Mononuclear cell (primary cell): ENCODE results near the gene GXYLT1. TPM values are rescaled to one million over a fixed set of nuclear protein-coding genes. Genes with fewer than 3 reads are reported as not detected.
"Not testable (repeated sequence)": the region's sequence is repeated elsewhere in the genome, so short reads cannot be mapped to it uniquely, and the experiment has no call there.

Source experiments
- H3K27me3 ChIP-seq: 2 replicates; pipeline ENCODE4 v1.6.0; 2011; ENCODE audit warnings: low read length, control low read depth; ENCODE audit not compliant: insufficient read depth
- H3K4me1 ChIP-seq: 2 replicates; pipeline ENCODE4 v1.5.1; 2011; ENCODE audit warnings: mild to moderate bottlenecking, low read length, control low read depth; ENCODE audit not compliant: insufficient read depth
- H3K4me3 ChIP-seq: 2 replicates; pipeline ENCODE4 v1.5.1; 2011; ENCODE audit warnings: mild to moderate bottlenecking, low read length, moderate library complexity
- H3K9me3 ChIP-seq: 2 replicates; pipeline ENCODE4 v1.5.1; 2011; ENCODE audit warnings: low read depth, mild to moderate bottlenecking, control low read depth, low read length
- total RNA-seq: library from RNA; depleted of rRNA; stranded (reverse); fragments of >200 nt; gene quantifications from one replicate; pipeline ENCODE4 v1.2.3, GENCODE V29; 2012

Gene GXYLT1
- total RNA-seq, 1 donor, result 6.5 TPM

DNA sequence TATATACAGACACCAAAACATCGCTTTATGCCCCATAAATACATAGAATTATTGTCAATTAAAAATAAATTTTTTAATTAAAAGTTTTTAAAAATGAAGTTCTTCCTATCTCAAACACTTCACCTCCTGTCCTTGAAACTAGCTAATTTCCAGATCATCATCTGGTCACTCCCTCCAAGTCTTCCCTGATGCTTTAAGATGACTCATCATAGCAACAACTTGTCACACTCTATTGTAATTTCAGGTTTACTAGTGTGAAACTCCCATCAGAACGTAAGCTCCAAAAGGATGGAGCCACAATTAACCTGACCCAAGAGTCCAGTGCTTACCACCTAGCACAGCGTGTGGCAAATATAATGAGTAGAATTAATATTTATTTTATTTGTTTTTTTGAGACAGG lies 16.3 kb downstream of the GXYLT1 start:
- Histone ChIP-seq H3K9me3 (no peaks in the 10 kb centered on the region), H3K27me3 (no peaks in the 10 kb centered on the region), H3K4me1 (peaks cover 16% of the 10 kb centered on the region), H3K4me3 (no peak overlapping the region)

DNA sequence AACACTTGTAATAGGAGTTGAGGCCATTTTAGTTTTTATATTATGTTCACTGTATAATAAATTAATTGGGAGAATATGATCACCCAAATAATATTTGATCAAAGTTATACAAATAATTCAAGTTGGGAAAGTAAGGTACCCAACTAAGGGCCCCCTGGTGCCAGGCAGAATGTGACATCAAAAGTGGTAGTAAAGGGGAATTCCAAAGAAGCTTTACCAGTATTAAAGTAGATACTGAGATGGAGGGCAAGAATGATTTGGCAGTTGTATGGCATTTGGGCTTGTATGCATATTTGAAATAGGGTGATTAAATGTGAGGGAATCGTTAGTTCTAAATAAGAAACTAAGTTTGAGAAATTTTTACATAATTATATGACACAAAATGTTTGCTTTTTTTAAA lies 17.7 kb downstream of the GXYLT1 start:
- no peaks in the 10 kb centered on the region for H3K9me3 ChIP-seq
- no peak overlapping the region for H3K4me3 ChIP-seq
- H3K27me3 ChIP-seq, result no peaks in the 10 kb centered on the region
- H3K4me1 ChIP-seq, result peaks cover 16% of the 10 kb centered on the region

DNA sequence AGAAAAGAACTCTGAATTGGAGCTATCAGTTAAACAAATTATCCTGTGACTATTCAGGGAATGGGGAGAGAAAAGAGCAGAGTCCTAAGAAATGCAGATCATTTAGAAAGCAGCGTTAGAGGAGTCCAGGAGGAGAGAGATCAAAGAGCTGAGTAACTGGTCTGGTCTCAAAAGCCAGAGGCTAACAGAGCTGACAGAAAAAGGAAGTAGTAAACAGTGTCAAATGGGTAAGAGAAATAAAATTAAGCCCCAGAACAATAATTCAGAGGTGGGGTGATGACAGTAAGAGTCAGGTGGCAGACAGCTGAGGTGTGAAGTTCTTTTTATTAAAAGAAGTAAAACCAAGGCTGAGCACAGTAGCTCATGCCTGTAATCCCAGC lies 19.3 kb downstream of the GXYLT1 start:
- Histone ChIP-seq H3K4me1 (peaks cover 11% of the 10 kb centered on the region), H3K4me3 (no peak overlapping the region), H3K9me3 (no peaks in the 10 kb centered on the region), H3K27me3 (no peaks in the 10 kb centered on the region)

DNA sequence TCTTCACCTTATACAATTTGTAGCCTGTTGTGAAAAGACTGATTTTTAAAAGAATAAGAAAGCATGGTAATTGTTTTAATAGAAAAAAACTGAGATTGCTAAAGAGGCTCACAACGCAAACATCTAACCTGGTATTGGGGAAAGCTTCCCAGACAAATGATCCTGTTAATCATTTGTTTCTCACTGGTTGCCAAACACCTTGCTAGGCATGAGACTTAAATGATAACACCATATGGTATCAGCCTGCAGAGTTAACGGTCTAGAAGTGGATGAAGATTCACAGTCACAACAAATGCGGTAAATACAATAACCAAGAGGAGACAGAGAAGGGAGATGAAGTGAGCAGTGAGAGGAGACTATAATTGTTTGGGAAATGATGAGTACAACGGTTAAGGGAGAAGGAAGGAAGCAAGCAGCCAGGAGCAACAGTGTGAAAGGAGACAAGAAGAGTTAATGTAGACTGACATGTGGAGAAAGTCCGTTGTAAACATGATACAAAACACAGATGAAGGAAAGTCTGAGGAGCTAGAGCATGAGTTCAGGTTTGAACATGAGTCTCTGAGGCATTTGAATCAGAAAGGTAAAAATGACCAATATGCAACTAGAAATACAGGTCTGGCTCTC lies 19.8 kb downstream of the GXYLT1 start:
- Histone ChIP-seq H3K9me3 (no peaks in the 10 kb centered on the region), H3K4me3 (no peak overlapping the region), H3K27me3 (no peaks in the 10 kb centered on the region), H3K4me1 (peaks cover 11% of the 10 kb centered on the region)

DNA sequence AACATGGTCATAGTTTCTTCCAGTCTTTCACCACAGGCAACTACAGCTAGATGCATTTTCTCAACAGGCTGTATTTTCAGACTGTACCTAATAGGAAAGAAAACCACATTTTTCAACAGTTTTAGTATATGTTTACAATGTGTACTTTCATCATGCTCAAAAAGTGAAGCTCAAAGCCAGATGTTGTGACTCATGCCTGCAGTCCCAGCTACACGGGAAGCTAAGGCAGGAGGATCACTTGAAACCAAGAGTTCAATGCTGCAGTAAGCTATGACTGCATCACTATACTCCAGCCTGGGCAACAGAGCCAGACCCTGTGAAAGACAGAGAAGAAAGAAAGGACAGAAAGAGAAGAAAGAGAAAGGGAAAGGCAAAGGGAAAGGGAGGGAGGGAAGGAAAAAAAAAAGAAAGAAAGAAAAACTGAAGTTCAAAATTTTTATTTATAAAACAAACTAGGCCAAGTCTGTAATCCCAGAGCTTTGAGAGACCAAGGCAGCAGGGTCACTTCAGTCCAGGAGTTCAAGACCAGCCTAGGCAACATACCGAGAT lies 25.5 kb downstream of the GXYLT1 start:
- Histone ChIP-seq H3K9me3 (no peaks in the 10 kb centered on the region), H3K4me3 (no peak overlapping the region), H3K27me3 (no peaks in the 10 kb centered on the region), H3K4me1 (no peaks in the 10 kb centered on the region)

DNA sequence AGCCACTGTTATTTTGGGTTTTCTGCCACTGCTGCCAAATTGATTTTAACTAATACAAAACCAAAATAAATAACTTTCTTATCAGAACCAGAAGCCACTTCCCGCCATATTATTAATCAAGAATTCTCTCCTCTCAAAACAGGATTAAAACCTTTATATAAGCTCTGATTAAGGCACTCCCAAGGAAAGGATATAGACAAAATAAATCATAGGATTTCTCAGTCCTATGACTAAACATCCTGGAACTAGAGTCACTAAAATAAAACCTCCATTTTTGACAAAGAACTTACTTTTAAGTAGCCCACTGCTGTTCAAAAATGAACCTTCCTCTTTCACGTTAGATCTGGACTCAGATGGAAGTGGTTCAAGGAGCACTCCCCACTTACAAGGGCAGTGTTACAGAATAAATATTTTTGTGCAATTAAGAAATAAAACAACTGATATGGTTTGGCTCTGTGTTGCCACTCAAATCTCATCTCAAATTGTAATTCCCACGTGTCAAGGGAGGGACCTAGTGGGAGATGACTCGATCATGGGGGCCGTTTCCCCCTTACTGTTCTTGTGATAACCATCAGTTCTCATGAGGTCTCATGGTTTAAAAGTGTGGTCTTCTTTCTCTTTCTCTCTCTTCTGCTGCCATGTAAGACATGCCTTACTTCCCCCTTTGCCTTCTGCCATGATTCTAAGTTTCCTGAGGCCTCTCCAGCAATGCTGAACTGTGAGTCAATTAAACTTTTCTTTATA lies 26.4 kb downstream of the GXYLT1 start:
- H3K4me1 ChIP-seq, result no peaks in the 10 kb centered on the region
- no peaks in the 10 kb centered on the region for H3K27me3 ChIP-seq
- H3K4me3 ChIP-seq, result no peak overlapping the region
- H3K9me3 ChIP-seq, result no peaks in the 10 kb centered on the region

DNA sequence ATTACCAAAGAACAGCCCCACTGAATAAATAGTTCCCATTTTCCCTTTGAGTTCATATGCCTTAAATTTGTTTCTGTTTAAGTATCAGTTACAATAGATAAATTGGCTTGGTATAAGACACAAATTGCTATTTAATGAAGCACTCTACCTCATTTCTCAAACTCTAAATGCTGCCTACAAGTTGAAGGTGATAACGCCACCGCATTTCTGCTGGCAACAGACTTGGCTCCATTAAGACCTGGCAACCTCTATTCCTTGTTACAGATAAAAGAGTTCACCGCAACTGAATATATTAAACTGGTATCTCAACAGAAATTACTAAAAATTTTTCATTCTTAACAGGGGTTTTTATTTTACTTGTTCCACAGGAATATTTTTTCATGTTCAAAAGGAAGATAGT lies 35.6 kb downstream of the GXYLT1 start:
- no peak overlapping the region for H3K4me3 ChIP-seq
- H3K4me1 ChIP-seq, result no peaks in the 10 kb centered on the region
- H3K9me3 ChIP-seq, result no peaks in the 10 kb centered on the region
- no peaks in the 10 kb centered on the region for H3K27me3 ChIP-seq

DNA sequence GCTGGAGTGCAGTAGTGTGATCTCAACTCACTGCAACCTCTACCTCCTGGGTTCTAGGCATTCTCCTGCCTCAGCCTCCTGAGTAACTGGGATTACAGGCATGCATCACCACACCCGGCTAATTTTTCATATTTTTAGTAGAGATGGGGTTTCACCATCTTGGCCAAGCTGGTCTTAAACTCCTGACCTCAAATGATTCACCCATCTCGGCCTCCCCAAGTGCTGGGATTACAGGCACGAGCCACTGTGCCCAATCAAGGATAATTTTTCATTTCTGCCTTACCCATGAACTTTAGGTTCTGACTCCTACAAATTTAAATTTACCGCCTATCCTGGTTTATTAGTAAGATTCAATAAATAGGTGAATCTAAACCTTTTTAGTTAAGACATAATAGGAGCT lies 37.9 kb downstream of the GXYLT1 start:
- not testable (repeated sequence) for H3K4me3 ChIP-seq, H3K9me3 ChIP-seq, H3K27me3 ChIP-seq, H3K4me1 ChIP-seq

DNA sequence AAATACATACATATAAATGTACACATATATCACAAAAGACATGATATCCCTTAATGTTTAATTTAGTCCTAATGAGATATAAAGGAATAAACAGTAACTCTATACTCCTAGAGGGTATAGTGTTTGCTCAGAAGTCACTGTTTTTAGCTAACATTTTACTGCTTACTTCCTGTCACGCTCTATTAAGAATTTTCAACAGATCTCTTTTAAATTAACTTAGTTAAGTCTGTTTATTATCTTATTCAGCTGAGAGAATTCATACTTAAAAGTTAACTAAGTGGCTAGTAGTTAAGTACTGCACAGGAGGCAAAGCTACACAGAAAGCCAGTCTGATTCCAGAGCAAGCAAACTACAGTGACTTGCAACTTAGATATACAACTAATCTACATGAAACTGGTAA lies 39.9 kb downstream of the GXYLT1 start:
- no peak overlapping the region for H3K4me3 ChIP-seq
- no peaks in the 10 kb centered on the region for H3K27me3 ChIP-seq
- H3K9me3 ChIP-seq, result no peaks in the 10 kb centered on the region

DNA sequence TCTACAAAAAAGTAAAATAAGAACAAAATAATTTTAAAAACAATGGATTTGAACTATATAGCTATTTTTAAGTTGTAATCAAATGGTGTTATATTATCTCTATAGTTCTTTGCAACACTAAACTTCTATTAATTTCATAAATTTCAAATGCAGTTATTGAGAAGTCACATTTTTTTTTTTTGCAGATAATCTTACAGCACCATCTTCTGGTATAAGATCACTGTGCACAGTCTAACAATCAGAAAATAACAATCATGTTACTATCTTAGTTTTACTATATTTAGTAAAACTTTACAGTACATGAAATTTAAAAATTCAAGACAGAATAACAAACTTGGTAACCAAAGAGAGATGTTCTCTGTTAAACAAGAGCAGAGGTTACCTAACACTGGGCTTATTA lies 40.6 kb downstream of the GXYLT1 start:
- H3K9me3 ChIP-seq, result no peaks in the 10 kb centered on the region
- H3K27me3 ChIP-seq, result no peaks in the 10 kb centered on the region
- H3K4me1 ChIP-seq, result no peaks in the 10 kb centered on the region
- no peak overlapping the region for H3K4me3 ChIP-seq

More for the DNA sequence above, 39.9 kb downstream of the GXYLT1 start:
- no peaks in the 10 kb centered on the region for H3K4me1 ChIP-seq

DNA sequence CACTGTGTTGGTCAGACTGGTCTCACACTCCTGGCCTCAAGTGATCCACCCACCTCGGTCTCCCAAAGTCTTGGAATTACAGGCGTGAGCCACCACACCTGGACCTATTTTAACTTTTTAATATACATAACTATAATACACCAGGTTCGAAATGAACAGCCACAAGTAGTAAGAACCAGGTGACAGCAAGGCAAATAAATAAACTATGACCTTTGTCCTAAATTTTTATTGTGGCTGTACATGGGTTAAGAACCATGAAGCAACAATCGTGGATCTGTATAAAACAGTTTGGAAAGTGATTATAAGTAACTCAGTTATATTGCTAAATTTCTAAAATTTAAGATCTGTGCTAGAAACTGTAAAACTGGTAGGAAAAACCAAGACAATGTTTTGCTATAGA lies 41.5 kb downstream of the GXYLT1 start:
- H3K4me3 ChIP-seq, result no peak overlapping the region
- no peaks in the 10 kb centered on the region for H3K9me3 ChIP-seq
- H3K27me3 ChIP-seq, result no peaks in the 10 kb centered on the region
- H3K4me1 ChIP-seq, result no peaks in the 10 kb centered on the region

DNA sequence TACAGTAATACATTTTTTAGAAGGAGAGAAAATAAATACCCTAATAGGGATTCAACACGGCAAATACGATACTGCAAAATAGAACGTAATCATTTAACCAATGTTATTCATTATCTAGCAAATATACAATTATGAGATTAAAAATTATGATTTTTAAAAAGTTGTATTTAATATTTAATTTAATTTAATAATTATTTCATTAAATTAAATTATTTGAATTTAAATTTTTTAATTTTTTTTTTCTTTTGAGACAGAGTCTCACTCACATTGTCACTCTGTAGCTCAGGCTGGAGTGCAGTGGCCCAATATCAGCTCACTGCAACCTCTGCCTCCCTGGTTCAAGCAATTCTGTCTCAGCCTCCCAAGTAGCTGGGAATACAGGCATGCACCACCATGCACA lies 42.0 kb downstream of the GXYLT1 start:
- Histone ChIP-seq H3K4me1 (no peaks in the 10 kb centered on the region), H3K9me3 (no peaks in the 10 kb centered on the region), H3K4me3 (no peak overlapping the region), H3K27me3 (no peaks in the 10 kb centered on the region)

DNA sequence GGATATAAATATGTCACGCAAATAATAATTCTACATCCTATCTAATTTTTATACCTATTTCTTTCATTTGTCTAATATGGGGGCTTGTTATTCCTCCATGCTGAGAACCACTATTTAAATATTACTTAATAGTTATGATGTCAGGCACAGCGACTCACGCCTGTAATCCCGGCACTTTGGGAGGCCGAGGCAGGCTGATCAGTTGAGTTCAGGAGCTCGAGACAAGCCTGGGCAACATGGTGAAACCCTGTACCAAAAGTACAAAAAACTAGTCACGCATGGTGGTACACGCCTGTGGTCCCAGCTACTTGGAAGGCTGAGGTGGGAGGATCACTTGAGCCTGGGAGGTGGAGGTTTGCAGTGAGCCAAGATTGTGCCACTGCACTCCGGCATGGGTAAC lies 45.2 kb downstream of the GXYLT1 start:
- Histone ChIP-seq H3K9me3 (no peaks in the 10 kb centered on the region), H3K4me3 (no peak overlapping the region), H3K4me1 (peaks cover 6% of the 10 kb centered on the region), H3K27me3 (no peaks in the 10 kb centered on the region)

DNA sequence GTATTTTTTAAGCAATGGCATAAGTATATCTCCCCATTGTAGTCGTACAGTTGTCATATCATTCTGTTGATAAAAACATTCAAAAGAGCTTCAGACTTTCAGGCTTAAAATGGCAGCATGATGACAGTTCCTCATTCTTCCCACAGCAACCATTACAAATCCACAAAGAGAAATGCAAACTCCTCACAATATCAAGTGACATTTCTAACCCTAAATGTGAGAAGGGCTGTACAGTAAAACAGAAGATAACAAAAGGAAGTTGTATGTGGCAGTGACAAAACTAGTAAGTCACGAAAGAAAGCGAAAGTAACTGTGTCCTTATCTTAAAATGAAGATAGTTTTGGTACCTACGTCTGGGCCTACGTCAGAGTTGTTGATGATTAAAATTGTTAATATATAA lies 46.7 kb downstream of the GXYLT1 start:
- Histone ChIP-seq H3K4me3 (peak overlapping the region; percentile 20), H3K9me3 (no peaks in the 10 kb centered on the region), H3K27me3 (no peaks in the 10 kb centered on the region), H3K4me1 (peaks cover 11% of the 10 kb centered on the region)

DNA sequence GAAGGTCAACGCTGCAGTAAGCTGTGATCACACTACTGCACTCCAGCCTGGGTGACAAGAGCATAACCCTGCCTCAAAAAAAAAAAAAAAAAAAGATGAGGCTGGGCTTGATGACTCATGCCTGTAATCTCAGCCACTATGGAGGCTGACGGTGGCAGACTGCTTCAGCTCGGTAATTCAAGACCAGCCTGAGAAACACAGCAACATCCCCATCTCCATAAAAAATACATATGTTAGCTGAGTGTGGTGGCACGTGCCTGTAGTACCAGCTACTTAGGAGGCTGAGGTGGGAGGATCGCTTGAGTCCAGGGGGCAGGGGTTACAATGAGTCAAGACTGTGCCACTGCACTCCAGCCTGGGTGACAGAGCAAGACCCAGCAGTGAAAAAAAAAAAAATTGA lies 50.4 kb downstream of the GXYLT1 start:
- H3K4me3 ChIP-seq, result no peak overlapping the region
- H3K9me3 ChIP-seq, result no peaks in the 10 kb centered on the region
- H3K27me3 ChIP-seq, result no peaks in the 10 kb centered on the region
- H3K4me1 ChIP-seq, result peaks cover 11% of the 10 kb centered on the region

DNA sequence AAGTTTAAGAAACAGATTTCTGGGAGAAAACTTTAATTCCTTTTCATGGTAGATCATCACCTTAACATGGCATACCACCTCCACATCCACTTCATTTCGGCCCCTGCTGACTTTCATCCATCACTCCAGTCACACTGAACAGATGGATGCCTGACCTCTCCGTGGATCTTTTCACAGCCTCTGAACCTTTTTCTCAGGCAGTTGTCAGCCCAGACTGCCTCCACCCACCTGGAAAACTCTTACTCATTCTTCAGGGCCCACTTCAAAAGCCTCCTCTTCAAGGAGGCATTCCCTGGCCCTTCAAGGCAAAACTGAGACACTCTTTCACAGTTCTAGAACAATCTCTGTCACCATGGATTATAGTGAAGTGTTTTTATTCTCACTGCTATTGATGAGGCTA lies 52.9 kb downstream of the GXYLT1 start:
- Histone ChIP-seq H3K4me1 (peaks cover 11% of the 10 kb centered on the region), H3K9me3 (no peaks in the 10 kb centered on the region), H3K27me3 (no peaks in the 10 kb centered on the region), H3K4me3 (no peak overlapping the region)
